GM23338 (cell line): ENCODE results near the gene UTP18. TPM values are rescaled to one million over a fixed set of nuclear protein-coding genes. Genes with fewer than 3 reads are reported as not detected.
A peak's percentile ranks its signal among the peaks of the same experiment; 100 is the strongest.

Experiments used
- ATAC-seq: fragments of 200-7000 bp; cut with Tn5 transposase; 3 replicates; pipeline ENCODE4 v1.9.1; 2020
- DNase-seq: peaks from one replicate; pipeline ENCODE4 v3.0.0-alpha.2; 2015; ENCODE audit warnings: low spot score
- H2AFZ ChIP-seq: fragments of 200-600 bp; sonication (generic); 2 replicates; pipeline ENCODE4 v1.8.0; 2016; ENCODE audit warnings: antibody characterized with exemption, mild to moderate bottlenecking, moderate library complexity
- H3F3A ChIP-seq: fragments of 200-600 bp; sonication (generic); replicated peaks from 2 replicates; pipeline ENCODE4 v1.8.0; 2017; ENCODE audit warnings: antibody characterized with exemption, mixed run types, low read depth
- H3K27ac ChIP-seq: fragments of 200-600 bp; sonication (generic); 2 replicates; pipeline ENCODE4 v1.6.1; 2016; ENCODE audit warnings: low read depth
- H3K27me3 ChIP-seq: fragments of 200-600 bp; sonication (generic); 2 replicates; pipeline ENCODE4 v1.8.0; 2016; ENCODE audit warnings: mild to moderate bottlenecking, mixed run types, moderate library complexity; ENCODE audit not compliant: insufficient read depth
- H3K36me3 ChIP-seq: fragments of 200-600 bp; sonication (generic); 2 replicates; pipeline ENCODE4 v1.8.0; 2016; ENCODE audit warnings: mild to moderate bottlenecking; ENCODE audit not compliant: insufficient read depth
- H3K4me1 ChIP-seq: fragments of 200-600 bp; sonication (generic); 2 replicates; pipeline ENCODE4 v1.8.0; 2016; ENCODE audit warnings: mild to moderate bottlenecking, moderate library complexity; ENCODE audit not compliant: insufficient read depth
- H3K4me2 ChIP-seq: fragments of 200-600 bp; sonication (generic); 2 replicates; pipeline ENCODE4 v1.7.1; 2017; ENCODE audit warnings: mixed run types
- H3K4me3 ChIP-seq: fragments of 200-600 bp; sonication (generic); 2 replicates; pipeline ENCODE4 v1.6.1; 2016; ENCODE audit warnings: mixed run types
- H3K79me2 ChIP-seq: fragments of 200-600 bp; sonication (generic); replicated peaks from 2 replicates; pipeline ENCODE4 v1.8.0; 2017; ENCODE audit warnings: mild to moderate bottlenecking; ENCODE audit not compliant: insufficient read depth
- H3K9me2 ChIP-seq: fragments of 200-600 bp; sonication (generic); 2 replicates; pipeline ENCODE4 v1.8.0; 2017; ENCODE audit not compliant: insufficient read depth
- H4K20me1 ChIP-seq: fragments of 200-600 bp; sonication (generic); replicated peaks from 2 replicates; pipeline ENCODE4 v1.8.0; 2017; ENCODE audit warnings: mild to moderate bottlenecking; ENCODE audit not compliant: insufficient read depth
- H3K27ac Mint-ChIP-seq: 2 replicates; pipeline ENCODE4 v1.8.0; 2020; ENCODE audit warnings: inconsistent platforms, mild to moderate bottlenecking, moderate library complexity, mixed read lengths
- H3K27me3 Mint-ChIP-seq: 3 replicates; pipeline ENCODE4 v1.8.0; 2022; ENCODE audit warnings: low read depth, mild to moderate bottlenecking, moderate library complexity, mixed read lengths, inconsistent platforms; ENCODE audit not compliant: insufficient read depth, poor library complexity
- H3K36me3 Mint-ChIP-seq: 3 replicates; pipeline ENCODE4 v1.8.0; 2021; ENCODE audit warnings: low read depth, mild to moderate bottlenecking, inconsistent platforms, moderate library complexity, mixed read lengths
- H3K4me1 Mint-ChIP-seq: 3 replicates; pipeline ENCODE4 v1.8.0; 2020; ENCODE audit warnings: mild to moderate bottlenecking, inconsistent platforms, mixed read lengths
- H3K4me3 Mint-ChIP-seq: 3 replicates; pipeline ENCODE4 v1.8.0; 2021; ENCODE audit warnings: moderate library complexity, mild to moderate bottlenecking, inconsistent platforms, mixed read lengths
- H3K9me3 Mint-ChIP-seq: 3 replicates; pipeline ENCODE4 v1.8.0; 2020; ENCODE audit warnings: moderate library complexity, mild to moderate bottlenecking, inconsistent platforms, mixed read lengths
- CREB1 ChIP-seq: fragments of 250-450 bp; sonication (Bioruptor Pico); IDR thresholded peaks from 2 replicates; pipeline ENCODE4 v1.5.0; 2020; ENCODE audit warnings: low read depth, mild to moderate bottlenecking, moderate library complexity
- ETS1 ChIP-seq: IDR thresholded peaks from 2 replicates; pipeline ENCODE4 v1.6.1; 2016; ENCODE audit warnings: antibody characterized with exemption
- EZH2 ChIP-seq: fragments of 200-600 bp; sonication (generic); IDR thresholded peaks from one replicate; pipeline ENCODE4 v1.8.0; 2017; ENCODE audit warnings: antibody characterized with exemption, mild to moderate bottlenecking, low read depth; ENCODE audit not compliant: unreplicated experiment
- JUNB ChIP-seq: IDR thresholded peaks from one replicate; pipeline ENCODE4 v1.6.1; 2016; ENCODE audit warnings: antibody characterized with exemption; ENCODE audit not compliant: unreplicated experiment
- NANOG ChIP-seq: IDR thresholded peaks from 2 replicates; pipeline ENCODE4 v1.6.1; 2016; ENCODE audit warnings: antibody characterized with exemption, borderline replicate concordance
- POLR2AphosphoS5 ChIP-seq: IDR thresholded peaks from 2 replicates; pipeline ENCODE4 v1.6.1; 2016; ENCODE audit warnings: antibody characterized with exemption, low read depth
- STAT1 ChIP-seq: IDR thresholded peaks from one replicate; pipeline ENCODE4 v1.6.1; 2016; ENCODE audit warnings: antibody characterized with exemption; ENCODE audit not compliant: unreplicated experiment
- ZNF114 ChIP-seq: fragments of 250-450 bp; sonication (Bioruptor Pico); IDR thresholded peaks from 2 replicates; pipeline ENCODE4 v1.5.0; 2020; ENCODE audit warnings: mild to moderate bottlenecking, moderate library complexity
- ZNF462 ChIP-seq: fragments of 250-450 bp; sonication (Bioruptor Pico); IDR thresholded peaks from 2 replicates; pipeline ENCODE4 v1.5.0; 2020; ENCODE audit warnings: mild to moderate bottlenecking, moderate library complexity
- long read RNA-seq: library from polyadenylated mRNA; unstranded; transcript quantifications from one replicate; pipeline ENCODE4 v2.0.0, GENCODE V29; 2020; ENCODE audit not compliant: unreplicated experiment
- polyA plus RNA-seq: library from polyadenylated mRNA; unstranded; fragments of >200 nt; fragmentation: Nextera tagmentation; extraction: Ambion mirVana; gene quantifications from 2 replicates; pipeline ENCODE4 v1.2.1, GENCODE V29; 2016
- total RNA-seq: library from RNA; depleted of rRNA; stranded (reverse); fragments of >200 nt; shearing (Covaris generic); gene quantifications from 2 replicates; pipeline ENCODE4 v1.2.3, GENCODE V29; 2014; rRNA removed
- TF ChIP-seq, protein P1 (sequence below): IDR thresholded peaks from one replicate; pipeline ENCODE4 v1.6.1; 2018; ENCODE audit warnings: antibody characterized with exemption; ENCODE audit not compliant: unreplicated experiment

Gene UTP18
- total RNA-seq (79.4 and 92.8 TPM in 2 replicates), polyA plus RNA-seq (86.8 and 87.9 TPM in 2 replicates)
- long read RNA-seq, transcript UTP18-201 (14 exons, 1,894 nt), result major isoform, 122 of 136 reads
- long read RNA-seq, partial matches to known transcripts, result 10 of 136 reads
- long read RNA-seq, other reads (novel, unspliced or antisense), result 4 of 136 reads

GRCh38 chr17:51260237-51261023 is at the start of gene UTP18:
Gene UTP18 (plus strand): TSS chr17:51260546. CDS start chr17:51260585, 39 bp downstream.
- Mint-ChIP-seq H3K9me3 (no peaks in the 10 kb centered on the region), H3K4me3 (peak within 1 kb of the TSS; percentile 89), H3K27ac (peak within 1 kb of the TSS; percentile 99), H3K4me1 (peaks cover 34% of the 10 kb centered on the region), H3K36me3 (peaks cover 72% of the 10 kb centered on the region), H3K27me3 (peaks cover 6% of the 10 kb centered on the region)
- H3K27ac ChIP-seq, result peak within 1 kb of the TSS; percentile 99
- peaks cover 30% of the 10 kb centered on the region for H3K36me3 ChIP-seq
- ATAC-seq, result peak; percentile 72
- DNase-seq, result peak; percentile 98
- H3F3A ChIP-seq, result no peaks in the 10 kb centered on the region; the same call in 1 of the 2 replicates
- H3K27me3 ChIP-seq, result no peaks in the 10 kb centered on the region
- peaks cover 48% of the 10 kb centered on the region for H4K20me1 ChIP-seq
- TF ChIP-seq CREB1 (CRISPR knock-in tag) (peak; percentile 78), JUNB (no peak), ETS1 (peak; percentile 30; the same call in 1 of the 2 replicates), STAT1 (no peak), POLR2AphosphoS5 (peak; percentile 75), ZNF114 (CRISPR knock-in tag) (no peak), EZH2 (no peak), NANOG (no peak), ZNF462 (no peak)
- TF ChIP-seq, protein P1, sequence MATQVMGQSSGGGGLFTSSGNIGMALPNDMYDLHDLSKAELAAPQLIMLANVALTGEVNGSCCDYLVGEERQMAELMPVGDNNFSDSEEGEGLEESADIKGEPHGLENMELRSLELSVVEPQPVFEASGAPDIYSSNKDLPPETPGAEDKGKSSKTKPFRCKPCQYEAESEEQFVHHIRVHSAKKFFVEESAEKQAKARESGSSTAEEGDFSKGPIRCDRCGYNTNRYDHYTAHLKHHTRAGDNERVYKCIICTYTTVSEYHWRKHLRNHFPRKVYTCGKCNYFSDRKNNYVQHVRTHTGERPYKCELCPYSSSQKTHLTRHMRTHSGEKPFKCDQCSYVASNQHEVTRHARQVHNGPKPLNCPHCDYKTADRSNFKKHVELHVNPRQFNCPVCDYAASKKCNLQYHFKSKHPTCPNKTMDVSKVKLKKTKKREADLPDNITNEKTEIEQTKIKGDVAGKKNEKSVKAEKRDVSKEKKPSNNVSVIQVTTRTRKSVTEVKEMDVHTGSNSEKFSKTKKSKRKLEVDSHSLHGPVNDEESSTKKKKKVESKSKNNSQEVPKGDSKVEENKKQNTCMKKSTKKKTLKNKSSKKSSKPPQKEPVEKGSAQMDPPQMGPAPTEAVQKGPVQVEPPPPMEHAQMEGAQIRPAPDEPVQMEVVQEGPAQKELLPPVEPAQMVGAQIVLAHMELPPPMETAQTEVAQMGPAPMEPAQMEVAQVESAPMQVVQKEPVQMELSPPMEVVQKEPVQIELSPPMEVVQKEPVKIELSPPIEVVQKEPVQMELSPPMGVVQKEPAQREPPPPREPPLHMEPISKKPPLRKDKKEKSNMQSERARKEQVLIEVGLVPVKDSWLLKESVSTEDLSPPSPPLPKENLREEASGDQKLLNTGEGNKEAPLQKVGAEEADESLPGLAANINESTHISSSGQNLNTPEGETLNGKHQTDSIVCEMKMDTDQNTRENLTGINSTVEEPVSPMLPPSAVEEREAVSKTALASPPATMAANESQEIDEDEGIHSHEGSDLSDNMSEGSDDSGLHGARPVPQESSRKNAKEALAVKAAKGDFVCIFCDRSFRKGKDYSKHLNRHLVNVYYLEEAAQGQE, result no peak
- no peaks in the 10 kb centered on the region for H3K9me2 ChIP-seq
- peaks cover 16% of the 10 kb centered on the region for H3K4me1 ChIP-seq
- peak within 1 kb of the TSS; percentile 98 for H3K4me3 ChIP-seq
- no peak within 1 kb of the TSS; the same call in 1 of the 2 replicates for H2AFZ ChIP-seq
- peaks cover 88% of the 10 kb centered on the region for H3K79me2 ChIP-seq
- peak within 1 kb of the TSS; percentile 99 for H3K4me2 ChIP-seq
